NCI-H2227 treated with DMSO at 0.1 percent for 48 hours (cell line): Measurements from ENCODE around the gene SPACA6.

Source experiments
- DNase-seq: peaks from one replicate; lab custom pipeline; 2025; lab: John Stamatoyannopoulos, UW

SPACA6 gene

DNA sequence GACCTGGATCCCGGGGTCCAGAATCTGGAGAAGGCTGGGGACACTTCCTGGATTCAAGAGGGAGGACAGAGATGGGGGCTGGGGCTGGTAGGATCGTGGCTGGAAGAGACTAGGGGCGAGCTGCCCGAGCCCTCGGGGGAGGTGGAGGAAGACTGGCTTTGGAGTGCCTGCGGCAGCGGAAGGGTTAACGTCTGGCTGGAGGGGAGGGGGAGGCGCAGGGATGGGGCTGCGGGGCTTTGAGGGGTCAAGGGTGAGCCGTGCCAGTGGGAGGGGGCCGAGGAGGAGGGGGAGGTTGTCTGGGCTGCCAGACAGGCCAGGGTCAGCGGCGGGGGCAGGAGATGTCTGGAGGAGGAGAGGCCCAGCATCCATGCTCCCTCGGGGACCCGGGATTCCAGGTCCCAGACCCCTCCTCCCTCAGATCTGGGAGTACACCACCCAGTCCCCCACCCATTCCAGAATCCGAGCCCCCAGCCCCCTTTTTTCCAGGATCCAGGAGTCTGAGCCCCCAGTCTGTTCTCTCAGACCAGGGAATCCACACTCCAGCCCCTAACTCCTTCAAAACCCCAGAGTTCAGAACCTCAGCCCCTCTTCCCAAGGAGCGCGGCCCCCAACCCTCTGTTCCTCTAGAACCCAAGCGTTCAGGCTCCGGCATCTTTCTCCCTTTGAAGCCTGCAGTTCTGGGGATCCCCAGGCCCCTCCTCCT, 3.2 kb upstream of the SPACA6 start:
- no peak for DNase-seq

DNA sequence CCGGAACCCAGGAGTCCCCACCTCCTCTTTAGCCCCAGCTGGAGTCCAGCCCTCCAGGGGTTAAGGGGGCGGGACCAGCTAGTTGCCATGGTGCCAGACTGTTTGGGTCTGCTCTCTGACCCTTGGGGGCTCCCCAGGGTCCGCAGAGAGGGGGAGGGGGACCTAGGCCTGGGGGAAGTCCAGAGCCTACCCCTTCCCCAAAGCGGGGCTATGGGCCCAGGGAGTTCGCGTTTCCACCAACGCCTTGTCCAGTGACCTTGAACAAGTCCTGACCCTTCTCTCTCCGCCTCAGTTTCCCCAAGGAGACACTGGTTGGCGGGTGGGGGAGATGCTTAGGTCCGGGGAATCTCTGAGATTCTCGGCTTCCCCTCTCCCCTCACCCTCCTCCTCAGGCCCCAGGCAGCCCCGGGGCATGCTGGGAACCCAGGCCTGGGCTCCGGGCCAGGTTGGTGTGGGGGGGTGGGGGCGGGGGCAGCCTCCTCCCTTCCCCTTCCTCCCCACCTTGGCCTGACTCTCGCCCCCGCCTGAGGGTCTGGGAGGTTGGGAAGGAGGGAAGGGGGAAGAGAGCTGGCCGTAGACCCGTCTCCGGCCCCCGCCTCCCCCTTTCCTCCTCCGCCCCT, 2.6 kb upstream of the SPACA6 start:
- peak; percentile 58 for DNase-seq

GRCh38 chr19:51691074-51691583, 2.0 kb upstream of the SPACA6 start:
- DNase-seq, result no peak

DNA sequence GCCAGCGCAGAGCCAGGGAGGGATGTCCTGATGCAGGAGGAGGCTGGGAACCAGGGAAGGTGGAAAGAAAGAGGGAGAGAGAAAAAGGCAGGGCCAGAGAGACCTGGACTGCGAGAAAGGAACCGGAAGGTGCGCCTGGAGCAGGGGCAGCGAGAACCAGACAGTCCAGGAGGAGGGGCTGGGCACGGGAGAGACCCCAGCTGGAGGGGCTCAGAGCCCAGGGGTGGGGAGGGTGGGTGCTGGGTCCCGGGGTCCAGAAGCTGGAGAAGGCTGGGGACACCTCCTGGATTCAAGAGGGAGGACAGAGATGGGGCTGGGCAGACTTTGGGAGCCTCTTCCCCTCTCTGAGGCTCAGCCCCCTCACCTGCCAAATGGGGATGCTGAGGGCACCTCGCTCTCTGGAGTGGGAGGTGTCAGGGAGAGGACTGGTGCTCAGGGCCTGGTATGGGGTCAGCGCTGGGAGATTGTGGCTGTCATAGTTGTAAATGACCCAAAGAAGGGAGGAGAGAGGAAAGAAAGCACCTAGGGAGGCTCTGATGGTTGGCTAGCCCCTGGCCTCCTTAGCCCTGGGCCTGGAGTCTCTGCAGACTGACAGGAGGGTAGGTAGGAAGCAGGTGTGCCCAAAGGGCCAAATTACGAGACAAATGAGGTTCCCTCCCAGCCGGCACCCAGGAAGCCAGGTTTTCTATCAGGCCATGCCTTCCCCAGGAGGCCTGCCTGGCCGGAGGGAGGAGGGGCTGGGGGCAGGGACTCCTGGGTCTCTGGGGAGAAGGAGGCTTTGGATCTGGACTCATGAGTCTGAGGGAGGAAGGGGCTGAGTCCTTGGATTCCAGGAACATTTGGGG, 1.3 kb upstream of the SPACA6 start:
- DNase-seq, result no peak

DNA sequence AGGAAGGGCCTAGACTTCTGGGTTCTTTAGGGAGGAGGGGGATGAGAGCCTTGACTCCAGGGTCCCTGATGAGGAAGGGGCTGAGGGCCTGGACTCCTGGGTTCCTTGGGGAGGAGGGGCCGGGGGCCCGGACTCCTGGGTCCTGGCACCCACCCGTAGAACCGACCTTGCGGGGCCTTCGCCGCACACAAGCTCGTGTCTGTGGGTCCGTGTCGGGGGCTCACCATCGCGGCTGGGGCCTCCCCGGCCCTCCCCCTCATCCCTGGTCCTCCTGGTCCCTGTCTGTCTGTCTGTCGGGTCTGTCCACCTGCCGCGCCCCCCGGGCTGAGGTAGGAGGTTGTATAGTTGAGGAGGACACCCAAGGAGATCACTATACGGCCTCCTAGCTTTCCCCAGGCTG, 662 bp upstream of the SPACA6 start:
- no peak for DNase-seq

DNA sequence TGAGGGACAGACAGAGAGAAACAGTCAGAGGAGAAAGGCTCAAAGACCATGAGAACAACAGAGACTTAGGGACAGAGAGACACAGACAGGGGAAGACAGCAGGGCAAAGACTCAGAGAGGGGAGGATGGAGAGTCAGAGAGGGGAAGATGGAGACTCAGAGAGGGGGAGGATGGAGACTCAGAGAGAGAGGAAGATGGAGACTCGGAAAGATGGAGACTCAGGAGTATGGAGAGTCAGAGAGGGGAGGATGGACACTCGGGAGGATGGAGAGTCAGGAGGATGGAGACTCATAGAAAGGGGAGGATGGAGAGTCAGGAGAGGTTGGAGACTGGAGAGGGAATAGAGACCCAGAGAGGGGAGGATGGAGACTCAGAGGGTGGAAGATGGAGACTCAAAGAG, 689 bp downstream of the SPACA6 start:
- DNase-seq, result no peak

- DNase-seq, result no peak
Observed at GRCh38 chr19:51694318-51695085, 1.4 kb downstream of the SPACA6 start.

DNA sequence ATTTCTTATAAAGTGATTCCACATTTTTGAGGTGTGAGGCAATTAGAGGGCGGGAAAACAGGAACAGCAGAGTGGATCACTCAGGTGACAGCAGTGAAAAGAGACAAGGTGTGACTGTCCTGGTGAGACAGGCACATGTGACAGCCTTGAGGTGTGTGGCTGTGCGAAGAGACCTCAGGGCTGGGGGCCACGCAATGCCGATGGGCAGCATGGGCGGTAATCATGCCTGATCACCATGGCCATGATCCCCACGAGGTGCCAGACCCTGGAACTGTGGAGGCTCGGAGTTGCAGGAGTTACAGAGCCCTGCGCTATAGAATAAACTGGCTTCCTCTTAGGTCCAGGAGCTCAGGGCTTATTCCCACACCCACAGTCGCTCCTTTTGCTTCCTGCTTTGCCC, 2.0 kb downstream of the SPACA6 start:
- no peak for DNase-seq

GRCh38 chr19:51695702-51696315, 2.7 kb downstream of the SPACA6 start:
- DNase-seq, result no peak

- no peak for DNase-seq
Observed at GRCh38 chr19:51696606-51697005, 3.5 kb downstream of the SPACA6 start.

DNA sequence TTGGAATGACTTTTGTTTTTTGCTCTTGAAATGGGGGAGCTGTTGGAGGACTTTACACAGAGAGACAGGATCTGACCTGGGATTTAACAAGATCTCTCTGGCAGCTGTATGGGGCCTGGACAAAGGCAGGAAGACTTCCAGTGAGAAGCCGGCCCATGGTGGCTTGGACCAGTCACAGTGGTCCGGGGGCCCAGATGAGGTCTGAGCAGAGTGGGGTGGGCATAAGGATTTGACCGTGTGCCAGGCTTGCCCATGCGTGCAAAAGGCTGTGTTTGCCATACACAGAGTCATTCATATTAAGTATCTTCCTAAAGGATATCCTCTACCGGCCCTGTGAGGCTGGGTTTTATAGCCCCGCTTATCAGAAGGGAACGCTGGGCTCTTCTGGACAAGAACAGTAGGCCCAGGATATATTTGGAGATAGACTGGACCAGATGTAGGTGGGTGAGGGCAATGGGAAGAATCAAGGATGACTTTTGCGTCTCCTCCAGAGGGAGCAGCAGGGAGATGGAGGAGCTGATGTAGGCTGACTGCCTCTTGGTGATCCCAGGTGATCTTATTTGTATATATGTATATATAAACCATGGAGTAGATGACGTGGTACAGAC, 4.1 kb downstream of the SPACA6 start:
- no peak for DNase-seq

GRCh38 chr19:51698296-51698695, 5.2 kb downstream of the SPACA6 start:
- no peak for DNase-seq

DNA sequence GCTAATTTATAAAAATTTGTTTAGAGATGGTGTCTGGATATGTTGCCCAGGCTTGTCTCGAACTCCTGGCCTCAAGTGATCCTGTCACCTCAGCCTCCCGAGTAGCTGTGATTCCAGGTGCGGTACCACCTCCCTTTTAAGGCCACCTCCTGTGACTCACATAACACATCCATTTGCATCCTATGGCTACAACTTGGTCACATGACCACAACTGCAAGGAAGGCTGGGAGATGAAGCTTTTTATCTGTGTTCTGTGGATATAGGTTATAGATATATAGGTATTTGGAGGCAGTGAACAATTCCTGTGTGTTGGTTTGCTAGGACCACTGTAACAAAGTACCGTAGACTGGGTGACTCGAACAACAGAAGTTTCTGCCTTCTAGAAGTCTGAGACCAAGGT, 6.0 kb downstream of the SPACA6 start:
- DNase-seq, result no peak

DNA sequence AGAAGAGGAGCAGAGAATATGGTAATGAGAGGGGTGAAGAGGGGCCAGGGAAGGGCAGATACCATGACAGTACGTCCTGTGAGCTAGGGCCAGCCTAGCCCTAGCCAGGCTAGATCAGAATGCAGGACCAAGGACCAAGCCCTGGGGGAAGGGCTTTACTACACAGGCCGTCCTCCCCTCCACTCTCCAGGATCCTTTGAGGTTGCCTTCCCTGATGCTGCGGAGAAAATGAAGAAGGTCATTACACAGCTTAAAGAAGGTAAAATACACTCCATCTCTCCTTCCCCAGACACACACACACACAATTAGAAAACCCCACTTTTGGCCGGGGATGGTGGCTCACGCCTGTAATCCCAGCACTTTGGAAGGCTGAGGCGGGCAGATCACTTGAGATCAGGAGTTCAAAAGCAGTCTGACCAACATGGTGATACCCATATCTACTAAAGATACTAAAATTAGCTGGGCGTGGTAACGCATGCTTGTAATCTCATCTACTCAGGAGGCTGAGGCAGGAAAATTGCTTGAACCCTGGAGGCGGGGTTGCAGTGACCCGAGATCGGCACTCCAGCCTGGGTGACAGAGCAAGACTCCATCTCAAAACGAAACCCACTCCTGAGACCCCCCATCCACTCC, 8.5 kb downstream of the SPACA6 start:
- no peak for DNase-seq

DNA sequence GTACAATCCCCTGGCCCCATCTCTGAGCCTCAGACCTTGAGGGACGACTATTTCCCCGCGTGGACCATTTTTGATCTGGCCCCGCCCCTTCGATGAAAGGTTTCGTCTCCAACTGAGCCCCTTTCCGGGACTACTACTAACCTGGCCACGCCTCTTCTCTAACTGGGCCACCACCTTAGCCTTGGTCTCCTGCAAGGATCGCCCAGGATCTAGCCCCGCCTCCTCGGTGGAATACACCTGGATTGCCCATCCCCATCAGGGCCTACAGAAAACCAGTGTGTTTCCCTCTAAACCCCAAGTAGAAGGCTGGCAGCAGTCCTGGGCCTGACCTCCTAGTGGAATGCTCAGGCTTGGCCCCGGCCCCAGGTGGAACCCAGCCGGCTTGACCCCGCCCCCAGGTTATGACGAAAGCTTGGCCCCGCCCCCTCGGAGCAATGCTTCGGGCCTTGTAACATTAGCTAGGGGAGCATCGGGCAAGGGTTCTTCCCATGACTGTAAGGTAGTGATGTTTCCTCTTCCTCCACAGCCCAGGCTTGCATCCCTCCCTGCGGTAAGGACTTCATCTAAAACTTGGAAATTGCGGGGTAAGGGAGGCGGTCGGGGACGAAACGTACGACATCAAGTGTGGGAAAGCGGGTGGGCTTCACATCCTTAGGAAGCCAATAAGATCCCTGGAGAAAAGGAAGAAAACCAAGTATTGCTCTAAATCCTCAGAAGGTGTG, 9.1 kb downstream of the SPACA6 start:
- no peak for DNase-seq

DNA sequence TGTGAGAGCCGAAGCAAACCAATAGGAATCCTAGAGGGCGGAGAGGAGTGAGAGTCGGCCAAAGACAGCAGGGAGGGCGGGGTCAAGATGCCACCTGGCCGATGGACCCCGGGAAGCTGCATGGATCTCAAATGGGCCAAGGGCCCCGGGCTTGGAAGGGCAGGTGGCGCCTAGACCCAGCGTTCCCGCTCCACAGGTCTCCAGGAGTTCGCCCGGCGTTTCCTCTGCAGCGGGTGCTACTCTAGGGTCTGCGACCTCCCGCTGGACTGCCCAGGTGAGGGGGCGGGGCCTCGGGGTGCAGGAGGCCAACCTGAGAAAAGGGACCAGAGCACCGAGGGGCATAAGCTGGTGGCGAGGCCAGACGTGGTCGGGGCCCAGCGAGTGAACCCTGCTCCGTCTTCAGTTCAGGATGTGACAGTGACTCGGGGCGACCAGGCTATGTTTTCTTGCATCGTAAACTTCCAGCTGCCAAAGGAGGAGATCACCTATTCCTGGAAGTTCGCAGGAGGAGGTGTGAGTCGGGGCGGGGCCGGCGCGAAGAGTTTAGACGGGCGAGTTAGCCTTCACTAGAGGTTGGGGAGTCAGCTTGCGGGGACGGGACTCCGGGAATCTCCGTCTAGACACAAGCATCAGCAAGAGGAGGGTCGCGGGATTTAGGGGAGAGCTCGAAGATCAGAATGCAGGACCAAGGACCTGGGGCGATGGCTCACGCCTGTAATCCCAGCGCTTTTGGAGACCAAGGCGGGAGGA, 9.9 kb downstream of the SPACA6 start:
- DNase-seq, result no peak

DNA sequence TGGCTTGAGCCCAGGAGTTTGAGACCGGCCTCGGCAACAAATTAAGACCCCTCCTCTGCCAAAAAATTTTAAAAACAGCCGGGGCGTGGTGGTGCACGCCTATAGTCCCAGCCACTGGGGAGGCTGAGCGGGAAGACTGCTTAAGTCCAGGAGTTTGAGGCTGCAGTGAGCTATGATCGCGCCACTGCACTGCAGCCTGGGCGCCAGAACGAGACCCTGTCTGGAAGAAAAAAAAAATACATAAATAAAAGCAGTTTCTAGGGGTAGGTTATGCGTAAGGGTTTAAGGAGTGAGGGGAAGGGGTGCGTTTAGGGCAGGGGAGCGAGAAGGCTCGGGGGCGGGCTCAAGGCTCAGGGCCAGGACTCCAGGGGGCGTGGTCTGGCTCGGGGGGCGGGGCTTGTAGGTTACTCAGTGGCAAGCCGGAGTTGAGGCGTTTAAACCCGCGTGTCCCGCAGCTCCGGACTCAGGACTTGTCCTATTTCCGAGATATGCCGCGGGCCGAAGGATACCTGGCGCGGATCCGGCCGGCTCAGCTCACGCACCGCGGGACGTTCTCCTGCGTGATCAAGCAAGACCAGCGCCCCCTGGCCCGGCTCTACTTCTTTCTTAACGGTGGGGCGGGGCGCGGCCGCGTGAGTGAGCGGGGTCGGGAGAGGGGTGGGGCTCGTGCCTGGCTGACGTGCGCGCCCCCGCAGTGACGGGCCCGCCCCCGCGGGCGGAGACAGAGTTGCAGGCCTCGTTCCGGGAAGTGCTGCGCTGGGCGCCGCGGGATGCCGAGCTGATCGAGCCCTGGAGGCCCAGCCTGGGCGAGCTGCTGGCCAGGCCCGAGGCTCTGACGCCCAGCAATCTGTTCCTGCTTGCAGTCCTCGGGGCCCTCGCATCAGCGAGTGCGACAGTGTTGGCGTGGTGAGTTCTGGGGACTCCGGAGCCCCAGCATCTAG, 10.7 kb downstream of the SPACA6 start:
- peak; percentile 84 for DNase-seq

GRCh38 chr19:51704626-51705025, 11.5 kb downstream of the SPACA6 start:
- no peak for DNase-seq
